GM23338 (cell line): ENCODE results near the gene GSDMA. TPM values are rescaled to one million over a fixed set of nuclear protein-coding genes. Genes with fewer than 3 reads are reported as not detected.

Source experiments
- ATAC-seq: fragments of 200-7000 bp; cut with Tn5 transposase; 3 replicates; pipeline ENCODE4 v1.9.1; 2020
- DNase-seq: peaks from one replicate; pipeline ENCODE4 v3.0.0-alpha.2; 2015; ENCODE audit warnings: low spot score
- H2AFZ ChIP-seq: fragments of 200-600 bp; sonication (generic); 2 replicates; pipeline ENCODE4 v1.8.0; 2016; ENCODE audit warnings: antibody characterized with exemption, mild to moderate bottlenecking, moderate library complexity
- H3F3A ChIP-seq: fragments of 200-600 bp; sonication (generic); replicated peaks from 2 replicates; pipeline ENCODE4 v1.8.0; 2017; ENCODE audit warnings: antibody characterized with exemption, mixed run types, low read depth
- H3K27ac ChIP-seq: fragments of 200-600 bp; sonication (generic); 2 replicates; pipeline ENCODE4 v1.6.1; 2016; ENCODE audit warnings: low read depth
- H3K27me3 ChIP-seq: fragments of 200-600 bp; sonication (generic); 2 replicates; pipeline ENCODE4 v1.8.0; 2016; ENCODE audit warnings: mild to moderate bottlenecking, mixed run types, moderate library complexity; ENCODE audit not compliant: insufficient read depth
- H3K36me3 ChIP-seq: fragments of 200-600 bp; sonication (generic); 2 replicates; pipeline ENCODE4 v1.8.0; 2016; ENCODE audit warnings: mild to moderate bottlenecking; ENCODE audit not compliant: insufficient read depth
- H3K4me1 ChIP-seq: fragments of 200-600 bp; sonication (generic); 2 replicates; pipeline ENCODE4 v1.8.0; 2016; ENCODE audit warnings: mild to moderate bottlenecking, moderate library complexity; ENCODE audit not compliant: insufficient read depth
- H3K4me2 ChIP-seq: fragments of 200-600 bp; sonication (generic); 2 replicates; pipeline ENCODE4 v1.7.1; 2017; ENCODE audit warnings: mixed run types
- H3K4me3 ChIP-seq: fragments of 200-600 bp; sonication (generic); 2 replicates; pipeline ENCODE4 v1.6.1; 2016; ENCODE audit warnings: mixed run types
- H3K79me2 ChIP-seq: fragments of 200-600 bp; sonication (generic); replicated peaks from 2 replicates; pipeline ENCODE4 v1.8.0; 2017; ENCODE audit warnings: mild to moderate bottlenecking; ENCODE audit not compliant: insufficient read depth
- H3K9me2 ChIP-seq: fragments of 200-600 bp; sonication (generic); 2 replicates; pipeline ENCODE4 v1.8.0; 2017; ENCODE audit not compliant: insufficient read depth
- H4K20me1 ChIP-seq: fragments of 200-600 bp; sonication (generic); replicated peaks from 2 replicates; pipeline ENCODE4 v1.8.0; 2017; ENCODE audit warnings: mild to moderate bottlenecking; ENCODE audit not compliant: insufficient read depth
- H3K27ac Mint-ChIP-seq: 2 replicates; pipeline ENCODE4 v1.8.0; 2020; ENCODE audit warnings: inconsistent platforms, mild to moderate bottlenecking, moderate library complexity, mixed read lengths
- H3K27me3 Mint-ChIP-seq: 3 replicates; pipeline ENCODE4 v1.8.0; 2022; ENCODE audit warnings: low read depth, mild to moderate bottlenecking, moderate library complexity, mixed read lengths, inconsistent platforms; ENCODE audit not compliant: insufficient read depth, poor library complexity
- H3K36me3 Mint-ChIP-seq: 3 replicates; pipeline ENCODE4 v1.8.0; 2021; ENCODE audit warnings: low read depth, mild to moderate bottlenecking, inconsistent platforms, moderate library complexity, mixed read lengths
- H3K4me1 Mint-ChIP-seq: 3 replicates; pipeline ENCODE4 v1.8.0; 2020; ENCODE audit warnings: mild to moderate bottlenecking, inconsistent platforms, mixed read lengths
- H3K4me3 Mint-ChIP-seq: 3 replicates; pipeline ENCODE4 v1.8.0; 2021; ENCODE audit warnings: moderate library complexity, mild to moderate bottlenecking, inconsistent platforms, mixed read lengths
- H3K9me3 Mint-ChIP-seq: 3 replicates; pipeline ENCODE4 v1.8.0; 2020; ENCODE audit warnings: moderate library complexity, mild to moderate bottlenecking, inconsistent platforms, mixed read lengths
- CREB1 ChIP-seq: fragments of 250-450 bp; sonication (Bioruptor Pico); IDR thresholded peaks from 2 replicates; pipeline ENCODE4 v1.5.0; 2020; ENCODE audit warnings: low read depth, mild to moderate bottlenecking, moderate library complexity
- EZH2 ChIP-seq: fragments of 200-600 bp; sonication (generic); IDR thresholded peaks from one replicate; pipeline ENCODE4 v1.8.0; 2017; ENCODE audit warnings: antibody characterized with exemption, mild to moderate bottlenecking, low read depth; ENCODE audit not compliant: unreplicated experiment
- EZH2phosphoT487 ChIP-seq: fragments of 200-600 bp; sonication (generic); IDR thresholded peaks from one replicate; pipeline ENCODE4 v1.8.1; 2018; ENCODE audit warnings: antibody characterized with exemption; ENCODE audit not compliant: unreplicated experiment
- POLR2AphosphoS5 ChIP-seq: IDR thresholded peaks from 2 replicates; pipeline ENCODE4 v1.6.1; 2016; ENCODE audit warnings: antibody characterized with exemption, low read depth
- STAT1 ChIP-seq: IDR thresholded peaks from one replicate; pipeline ENCODE4 v1.6.1; 2016; ENCODE audit warnings: antibody characterized with exemption; ENCODE audit not compliant: unreplicated experiment
- polyA plus RNA-seq: library from polyadenylated mRNA; unstranded; fragments of >200 nt; fragmentation: Nextera tagmentation; extraction: Ambion mirVana; gene quantifications from 2 replicates; pipeline ENCODE4 v1.2.1, GENCODE V29; 2016
- total RNA-seq: library from RNA; depleted of rRNA; stranded (reverse); fragments of >200 nt; shearing (Covaris generic); gene quantifications from 2 replicates; pipeline ENCODE4 v1.2.3, GENCODE V29; 2014
- TF ChIP-seq, protein P1 (sequence below): IDR thresholded peaks from one replicate; pipeline ENCODE4 v1.6.1; 2018; ENCODE audit warnings: antibody characterized with exemption; ENCODE audit not compliant: unreplicated experiment
- TF ChIP-seq, protein P2 (sequence below), 2 experiments: fragments of 200-600 bp in 1 of 2; sonication (generic) in 1 of 2; conservative IDR thresholded peaks; 2 replicates each; pipeline versions ENCODE4 v1.5.1 to v1.6.1; 2016 to 2017; ENCODE audit warnings: antibody characterized with exemption in 2 of 2, low read depth in 2 of 2, mild to moderate bottlenecking in 2 of 2, moderate library complexity in 1 of 2
- TF ChIP-seq, protein P3 (sequence below): IDR thresholded peaks from 2 replicates; pipeline ENCODE4 v1.6.1; 2016; ENCODE audit warnings: antibody characterized with exemption
- TF ChIP-seq, protein P4 (sequence below): fragments of 250-450 bp; sonication (Bioruptor Pico); IDR thresholded peaks from 2 replicates; pipeline ENCODE4 v1.5.0; 2020; ENCODE audit warnings: mild to moderate bottlenecking, moderate library complexity

GSDMA gene
- total and polyA plus RNA-seq, 2 experiments from 2014 or later = not detected

DNA sequence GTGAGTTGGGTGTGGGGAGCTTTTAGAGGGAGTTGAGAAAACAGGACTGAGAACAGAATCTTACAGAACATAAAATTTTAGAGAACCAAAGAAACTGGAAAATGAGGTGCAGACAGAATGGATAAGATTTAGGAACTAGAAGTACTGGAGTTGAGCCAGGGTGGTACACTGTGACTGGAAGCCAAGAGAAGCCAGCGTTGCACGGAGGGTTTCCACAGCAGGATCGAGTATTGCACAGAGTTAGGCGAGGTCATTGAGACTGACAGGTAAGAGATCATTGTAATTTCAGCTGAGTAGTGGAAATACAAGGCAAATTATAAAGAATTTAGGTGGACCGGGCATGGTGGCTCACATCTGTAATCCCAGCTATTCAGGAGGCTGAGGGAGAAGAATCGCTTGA lies 6.6 kb downstream of the GSDMA start:
- H3K4me3 ChIP-seq = no peak overlapping the region
- no peak overlapping the region for H2AFZ ChIP-seq
- no peak for DNase-seq
- Mint-ChIP-seq H3K9me3 (no peaks in the 10 kb centered on the region), H3K4me3 (no peak overlapping the region), H3K36me3 (no peaks in the 10 kb centered on the region), H3K27ac (no peak overlapping the region), H3K4me1 (no peaks in the 10 kb centered on the region; the same call in 2 of the 3 replicates), H3K27me3 (peaks cover 10% of the 10 kb centered on the region)
- H3K27me3 ChIP-seq = no peaks in the 10 kb centered on the region; the same call in 1 of the 2 replicates
- no peaks in the 10 kb centered on the region for H4K20me1 ChIP-seq
- H3K9me2 ChIP-seq = no peaks in the 10 kb centered on the region
- H3K27ac ChIP-seq = no peak overlapping the region
- no peak for ATAC-seq
- no peaks in the 10 kb centered on the region for H3K4me1 ChIP-seq
- no peaks in the 10 kb centered on the region for H3K36me3 ChIP-seq
- no peaks in the 10 kb centered on the region for H3K79me2 ChIP-seq
- no peak overlapping the region for H3K4me2 ChIP-seq
- H3F3A ChIP-seq = no peaks in the 10 kb centered on the region
- TF ChIP-seq EZH2phosphoT487 (no peak), STAT1 (no peak), EZH2 (no peak), POLR2AphosphoS5 (no peak), CREB1 (no peak)
- TF ChIP-seq, protein P1, sequence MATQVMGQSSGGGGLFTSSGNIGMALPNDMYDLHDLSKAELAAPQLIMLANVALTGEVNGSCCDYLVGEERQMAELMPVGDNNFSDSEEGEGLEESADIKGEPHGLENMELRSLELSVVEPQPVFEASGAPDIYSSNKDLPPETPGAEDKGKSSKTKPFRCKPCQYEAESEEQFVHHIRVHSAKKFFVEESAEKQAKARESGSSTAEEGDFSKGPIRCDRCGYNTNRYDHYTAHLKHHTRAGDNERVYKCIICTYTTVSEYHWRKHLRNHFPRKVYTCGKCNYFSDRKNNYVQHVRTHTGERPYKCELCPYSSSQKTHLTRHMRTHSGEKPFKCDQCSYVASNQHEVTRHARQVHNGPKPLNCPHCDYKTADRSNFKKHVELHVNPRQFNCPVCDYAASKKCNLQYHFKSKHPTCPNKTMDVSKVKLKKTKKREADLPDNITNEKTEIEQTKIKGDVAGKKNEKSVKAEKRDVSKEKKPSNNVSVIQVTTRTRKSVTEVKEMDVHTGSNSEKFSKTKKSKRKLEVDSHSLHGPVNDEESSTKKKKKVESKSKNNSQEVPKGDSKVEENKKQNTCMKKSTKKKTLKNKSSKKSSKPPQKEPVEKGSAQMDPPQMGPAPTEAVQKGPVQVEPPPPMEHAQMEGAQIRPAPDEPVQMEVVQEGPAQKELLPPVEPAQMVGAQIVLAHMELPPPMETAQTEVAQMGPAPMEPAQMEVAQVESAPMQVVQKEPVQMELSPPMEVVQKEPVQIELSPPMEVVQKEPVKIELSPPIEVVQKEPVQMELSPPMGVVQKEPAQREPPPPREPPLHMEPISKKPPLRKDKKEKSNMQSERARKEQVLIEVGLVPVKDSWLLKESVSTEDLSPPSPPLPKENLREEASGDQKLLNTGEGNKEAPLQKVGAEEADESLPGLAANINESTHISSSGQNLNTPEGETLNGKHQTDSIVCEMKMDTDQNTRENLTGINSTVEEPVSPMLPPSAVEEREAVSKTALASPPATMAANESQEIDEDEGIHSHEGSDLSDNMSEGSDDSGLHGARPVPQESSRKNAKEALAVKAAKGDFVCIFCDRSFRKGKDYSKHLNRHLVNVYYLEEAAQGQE = no peak
- TF ChIP-seq, protein P2, sequence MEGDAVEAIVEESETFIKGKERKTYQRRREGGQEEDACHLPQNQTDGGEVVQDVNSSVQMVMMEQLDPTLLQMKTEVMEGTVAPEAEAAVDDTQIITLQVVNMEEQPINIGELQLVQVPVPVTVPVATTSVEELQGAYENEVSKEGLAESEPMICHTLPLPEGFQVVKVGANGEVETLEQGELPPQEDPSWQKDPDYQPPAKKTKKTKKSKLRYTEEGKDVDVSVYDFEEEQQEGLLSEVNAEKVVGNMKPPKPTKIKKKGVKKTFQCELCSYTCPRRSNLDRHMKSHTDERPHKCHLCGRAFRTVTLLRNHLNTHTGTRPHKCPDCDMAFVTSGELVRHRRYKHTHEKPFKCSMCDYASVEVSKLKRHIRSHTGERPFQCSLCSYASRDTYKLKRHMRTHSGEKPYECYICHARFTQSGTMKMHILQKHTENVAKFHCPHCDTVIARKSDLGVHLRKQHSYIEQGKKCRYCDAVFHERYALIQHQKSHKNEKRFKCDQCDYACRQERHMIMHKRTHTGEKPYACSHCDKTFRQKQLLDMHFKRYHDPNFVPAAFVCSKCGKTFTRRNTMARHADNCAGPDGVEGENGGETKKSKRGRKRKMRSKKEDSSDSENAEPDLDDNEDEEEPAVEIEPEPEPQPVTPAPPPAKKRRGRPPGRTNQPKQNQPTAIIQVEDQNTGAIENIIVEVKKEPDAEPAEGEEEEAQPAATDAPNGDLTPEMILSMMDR (conservative IDR thresholded peaks at IDR 0.05; ENCODE audit: low read depth in 2 of 2) = no peak
- TF ChIP-seq, protein P3, sequence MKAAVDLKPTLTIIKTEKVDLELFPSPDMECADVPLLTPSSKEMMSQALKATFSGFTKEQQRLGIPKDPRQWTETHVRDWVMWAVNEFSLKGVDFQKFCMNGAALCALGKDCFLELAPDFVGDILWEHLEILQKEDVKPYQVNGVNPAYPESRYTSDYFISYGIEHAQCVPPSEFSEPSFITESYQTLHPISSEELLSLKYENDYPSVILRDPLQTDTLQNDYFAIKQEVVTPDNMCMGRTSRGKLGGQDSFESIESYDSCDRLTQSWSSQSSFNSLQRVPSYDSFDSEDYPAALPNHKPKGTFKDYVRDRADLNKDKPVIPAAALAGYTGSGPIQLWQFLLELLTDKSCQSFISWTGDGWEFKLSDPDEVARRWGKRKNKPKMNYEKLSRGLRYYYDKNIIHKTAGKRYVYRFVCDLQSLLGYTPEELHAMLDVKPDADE = no peak
- TF ChIP-seq, protein P4, sequence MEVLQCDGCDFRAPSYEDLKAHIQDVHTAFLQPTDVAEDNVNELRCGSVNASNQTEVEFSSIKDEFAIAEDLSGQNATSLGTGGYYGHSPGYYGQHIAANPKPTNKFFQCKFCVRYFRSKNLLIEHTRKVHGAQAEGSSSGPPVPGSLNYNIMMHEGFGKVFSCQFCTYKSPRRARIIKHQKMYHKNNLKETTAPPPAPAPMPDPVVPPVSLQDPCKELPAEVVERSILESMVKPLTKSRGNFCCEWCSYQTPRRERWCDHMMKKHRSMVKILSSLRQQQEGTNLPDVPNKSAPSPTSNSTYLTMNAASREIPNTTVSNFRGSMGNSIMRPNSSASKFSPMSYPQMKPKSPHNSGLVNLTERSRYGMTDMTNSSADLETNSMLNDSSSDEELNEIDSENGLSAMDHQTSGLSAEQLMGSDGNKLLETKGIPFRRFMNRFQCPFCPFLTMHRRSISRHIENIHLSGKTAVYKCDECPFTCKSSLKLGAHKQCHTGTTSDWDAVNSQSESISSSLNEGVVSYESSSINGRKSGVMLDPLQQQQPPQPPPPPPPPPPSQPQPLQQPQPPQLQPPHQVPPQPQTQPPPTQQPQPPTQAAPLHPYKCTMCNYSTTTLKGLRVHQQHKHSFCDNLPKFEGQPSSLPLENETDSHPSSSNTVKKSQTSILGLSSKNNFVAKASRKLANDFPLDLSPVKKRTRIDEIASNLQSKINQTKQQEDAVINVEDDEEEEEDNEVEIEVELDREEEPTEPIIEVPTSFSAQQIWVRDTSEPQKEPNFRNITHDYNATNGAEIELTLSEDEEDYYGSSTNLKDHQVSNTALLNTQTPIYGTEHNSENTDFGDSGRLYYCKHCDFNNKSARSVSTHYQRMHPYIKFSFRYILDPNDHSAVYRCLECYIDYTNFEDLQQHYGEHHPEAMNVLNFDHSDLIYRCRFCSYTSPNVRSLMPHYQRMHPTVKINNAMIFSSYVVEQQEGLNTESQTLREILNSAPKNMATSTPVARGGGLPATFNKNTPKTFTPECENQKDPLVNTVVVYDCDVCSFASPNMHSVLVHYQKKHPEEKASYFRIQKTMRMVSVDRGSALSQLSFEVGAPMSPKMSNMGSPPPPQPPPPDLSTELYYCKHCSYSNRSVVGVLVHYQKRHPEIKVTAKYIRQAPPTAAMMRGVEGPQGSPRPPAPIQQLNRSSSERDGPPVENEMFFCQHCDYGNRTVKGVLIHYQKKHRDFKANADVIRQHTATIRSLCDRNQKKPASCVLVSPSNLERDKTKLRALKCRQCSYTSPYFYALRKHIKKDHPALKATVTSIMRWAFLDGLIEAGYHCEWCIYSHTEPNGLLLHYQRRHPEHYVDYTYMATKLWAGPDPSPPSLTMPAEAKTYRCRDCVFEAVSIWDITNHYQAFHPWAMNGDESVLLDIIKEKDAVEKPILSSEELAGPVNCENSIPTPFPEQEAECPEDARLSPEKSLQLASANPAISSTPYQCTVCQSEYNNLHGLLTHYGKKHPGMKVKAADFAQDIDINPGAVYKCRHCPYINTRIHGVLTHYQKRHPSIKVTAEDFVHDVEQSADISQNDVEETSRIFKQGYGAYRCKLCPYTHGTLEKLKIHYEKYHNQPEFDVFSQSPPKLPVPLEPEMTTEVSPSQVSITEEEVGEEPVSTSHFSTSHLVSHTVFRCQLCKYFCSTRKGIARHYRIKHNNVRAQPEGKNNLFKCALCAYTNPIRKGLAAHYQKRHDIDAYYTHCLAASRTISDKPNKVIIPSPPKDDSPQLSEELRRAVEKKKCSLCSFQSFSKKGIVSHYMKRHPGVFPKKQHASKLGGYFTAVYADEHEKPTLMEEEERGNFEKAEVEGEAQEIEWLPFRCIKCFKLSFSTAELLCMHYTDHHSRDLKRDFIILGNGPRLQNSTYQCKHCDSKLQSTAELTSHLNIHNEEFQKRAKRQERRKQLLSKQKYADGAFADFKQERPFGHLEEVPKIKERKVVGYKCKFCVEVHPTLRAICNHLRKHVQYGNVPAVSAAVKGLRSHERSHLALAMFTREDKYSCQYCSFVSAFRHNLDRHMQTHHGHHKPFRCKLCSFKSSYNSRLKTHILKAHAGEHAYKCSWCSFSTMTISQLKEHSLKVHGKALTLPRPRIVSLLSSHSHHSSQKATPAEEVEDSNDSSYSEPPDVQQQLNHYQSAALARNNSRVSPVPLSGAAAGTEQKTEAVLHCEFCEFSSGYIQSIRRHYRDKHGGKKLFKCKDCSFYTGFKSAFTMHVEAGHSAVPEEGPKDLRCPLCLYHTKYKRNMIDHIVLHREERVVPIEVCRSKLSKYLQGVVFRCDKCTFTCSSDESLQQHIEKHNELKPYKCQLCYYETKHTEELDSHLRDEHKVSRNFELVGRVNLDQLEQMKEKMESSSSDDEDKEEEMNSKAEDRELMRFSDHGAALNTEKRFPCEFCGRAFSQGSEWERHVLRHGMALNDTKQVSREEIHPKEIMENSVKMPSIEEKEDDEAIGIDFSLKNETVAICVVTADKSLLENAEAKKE = no peak
